ENCODE measurements around the gene CDH22.

- TF ChIP-seq CEBPB (IDR thresholded peaks at IDR 0.05) (no peak), CREB1 (IDR thresholded peaks at IDR 0.05; ENCODE audit: low read depth) (no peak)
Observed at GRCh38 chr20:46282669-46283068, 25.6 kb downstream of the CDH22 start.
